C4-2B (cell line): ENCODE results near the gene KLF11.
"Not testable (repeated sequence)": the region's sequence is repeated elsewhere in the genome, so short reads cannot be mapped to it uniquely, and the experiment has no call there.

ENCODE experiments used
- H3K27ac ChIP-seq: fragments of 450-650 bp; 2 replicates; pipeline ENCODE4 v1.5.1; 2017
- ZFX ChIP-seq: fragments of 450-650 bp; IDR thresholded peaks from 2 replicates; pipeline ENCODE4 v1.6.1; 2017
- TF ChIP-seq, protein P1 (sequence below): fragments of 450-650 bp; conservative IDR thresholded peaks from 2 replicates; pipeline ENCODE4 v1.5.1; 2017; ENCODE audit warnings: mild to moderate bottlenecking

Gene KLF11

GRCh38 chr2:10030311-10030736, 13.0 kb upstream of the KLF11 start:
- H3K27ac ChIP-seq, result no peak overlapping the region
- no peak for TF ChIP-seq ZFX
- TF ChIP-seq, protein P1, sequence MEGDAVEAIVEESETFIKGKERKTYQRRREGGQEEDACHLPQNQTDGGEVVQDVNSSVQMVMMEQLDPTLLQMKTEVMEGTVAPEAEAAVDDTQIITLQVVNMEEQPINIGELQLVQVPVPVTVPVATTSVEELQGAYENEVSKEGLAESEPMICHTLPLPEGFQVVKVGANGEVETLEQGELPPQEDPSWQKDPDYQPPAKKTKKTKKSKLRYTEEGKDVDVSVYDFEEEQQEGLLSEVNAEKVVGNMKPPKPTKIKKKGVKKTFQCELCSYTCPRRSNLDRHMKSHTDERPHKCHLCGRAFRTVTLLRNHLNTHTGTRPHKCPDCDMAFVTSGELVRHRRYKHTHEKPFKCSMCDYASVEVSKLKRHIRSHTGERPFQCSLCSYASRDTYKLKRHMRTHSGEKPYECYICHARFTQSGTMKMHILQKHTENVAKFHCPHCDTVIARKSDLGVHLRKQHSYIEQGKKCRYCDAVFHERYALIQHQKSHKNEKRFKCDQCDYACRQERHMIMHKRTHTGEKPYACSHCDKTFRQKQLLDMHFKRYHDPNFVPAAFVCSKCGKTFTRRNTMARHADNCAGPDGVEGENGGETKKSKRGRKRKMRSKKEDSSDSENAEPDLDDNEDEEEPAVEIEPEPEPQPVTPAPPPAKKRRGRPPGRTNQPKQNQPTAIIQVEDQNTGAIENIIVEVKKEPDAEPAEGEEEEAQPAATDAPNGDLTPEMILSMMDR, result no peak

DNA sequence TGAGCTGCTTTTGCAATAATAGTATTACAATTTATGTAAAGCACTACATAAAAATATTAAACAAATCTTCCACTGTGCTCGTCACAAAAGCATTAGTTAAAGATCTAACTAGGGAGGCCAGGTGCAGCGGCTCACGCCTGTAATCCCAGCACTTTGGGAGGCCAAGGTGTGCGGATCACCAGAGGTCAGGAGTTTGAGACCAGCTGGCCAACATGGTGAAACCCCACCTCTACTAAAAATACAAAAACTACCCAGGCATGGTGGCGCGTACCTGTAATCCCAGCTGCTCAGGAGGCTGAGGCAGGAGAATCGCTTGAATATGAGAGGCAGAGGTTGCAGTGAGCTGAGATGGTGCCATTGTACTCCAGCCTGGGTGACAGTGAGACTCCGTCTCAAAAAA, 12.6 kb upstream of the KLF11 start:
- H3K27ac ChIP-seq, result not testable (repeated sequence)

GRCh38 chr2:10031886-10032745, 11.2 kb upstream of the KLF11 start:
- H3K27ac ChIP-seq, result no peak overlapping the region
- TF ChIP-seq, protein P1, result no peak
- no peak for TF ChIP-seq ZFX

DNA sequence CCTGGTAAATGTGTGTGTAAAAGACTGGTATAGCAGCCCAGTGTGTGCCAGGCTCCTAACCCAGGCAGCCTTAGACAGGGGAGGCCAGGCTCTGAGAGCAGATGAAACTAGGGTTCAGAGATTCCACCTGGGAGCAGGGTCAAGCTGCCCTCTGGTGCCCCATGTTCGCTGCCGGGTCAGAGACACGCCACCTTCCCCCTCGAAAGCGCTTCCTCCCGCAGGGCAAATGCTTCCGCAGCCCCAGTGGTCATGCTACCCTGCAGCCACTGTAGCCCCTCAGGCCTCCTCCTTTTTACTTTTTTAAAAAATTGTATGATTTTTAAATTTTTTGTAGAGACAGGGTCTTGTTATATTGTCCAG, 10.6 kb upstream of the KLF11 start:
- H3K27ac ChIP-seq, result no peak overlapping the region
- no peak for TF ChIP-seq ZFX
- TF ChIP-seq, protein P1, result no peak

- no peak overlapping the region for H3K27ac ChIP-seq
- TF ChIP-seq, protein P1, result no peak
- no peak for TF ChIP-seq ZFX
These were observed 9.9 kb upstream of the KLF11 start for GRCh38 chr2:10033251-10034006.

DNA sequence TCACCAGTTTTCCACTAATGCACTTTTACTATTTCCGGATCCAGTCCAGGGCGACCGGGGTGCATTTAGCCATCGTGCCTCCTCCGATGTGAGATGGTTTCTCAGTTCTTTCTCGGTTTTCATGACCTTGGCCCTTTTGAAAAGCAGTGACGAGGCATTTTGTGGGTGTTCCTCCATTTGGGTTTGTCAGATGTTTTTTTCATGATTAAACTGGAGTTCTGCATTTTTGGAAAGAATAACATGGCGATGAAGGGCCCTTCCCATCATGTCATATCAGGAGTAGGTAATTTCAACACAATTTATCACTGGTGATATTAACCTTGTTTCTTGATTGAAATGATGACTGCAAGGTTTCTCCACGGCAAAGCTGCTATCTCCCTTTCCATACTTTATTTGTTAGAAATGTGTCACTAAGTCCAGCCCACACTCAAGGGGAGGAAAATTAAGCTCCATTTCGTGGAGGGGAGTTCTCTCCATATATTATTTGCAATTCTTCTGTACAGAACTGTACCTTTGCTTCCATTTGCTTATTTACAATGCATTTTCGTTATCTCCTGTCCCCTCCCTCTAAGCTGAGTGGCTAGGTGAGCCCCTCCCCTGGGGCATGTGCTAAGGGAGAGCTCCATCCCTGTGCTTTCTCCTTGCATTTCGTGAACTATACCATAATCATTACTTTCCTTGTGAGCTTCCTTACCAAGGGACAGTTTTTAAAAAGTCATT, 8.9 kb upstream of the KLF11 start:
- H3K27ac ChIP-seq, result no peak overlapping the region
- TF ChIP-seq, protein P1, result no peak
- no peak for TF ChIP-seq ZFX

- TF ChIP-seq, protein P1, result no peak
- TF ChIP-seq ZFX, result no peak
- no peak overlapping the region; the same call in 1 of the 2 replicates for H3K27ac ChIP-seq
These were observed 8.3 kb upstream of the KLF11 start for GRCh38 chr2:10035053-10035422.
